ENCODE data around the gene CD55.

CD55 gene

GRCh38 chr1:207331354-207332313, 10.2 kb downstream of the CD55 start:
- DNase-seq: no peak

GRCh38 chr1:207333009-207333600, 11.6 kb downstream of the CD55 start:
- no peak for DNase-seq

GRCh38 chr1:207333620-207334019, 12.1 kb downstream of the CD55 start:
- DNase-seq: no peak

GRCh38 chr1:207334337-207334736, 12.9 kb downstream of the CD55 start:
- no peak for DNase-seq

GRCh38 chr1:207335138-207335537, 13.7 kb downstream of the CD55 start:
- DNase-seq: no peak

GRCh38 chr1:207335695-207336363, 14.4 kb downstream of the CD55 start:
- DNase-seq: peak; percentile 23

- DNase-seq: peak; percentile 7
Measured at GRCh38 chr1:207336559-207337467, 15.3 kb downstream of the CD55 start.

GRCh38 chr1:207342332-207342731, 20.9 kb downstream of the CD55 start:
- DNase-seq: no peak

GRCh38 chr1:207343675-207344074, 22.2 kb downstream of the CD55 start:
- no peak for DNase-seq

- DNase-seq: no peak
Measured at GRCh38 chr1:207344221-207344620, 22.7 kb downstream of the CD55 start.

- no peak for DNase-seq
Measured at GRCh38 chr1:207345644-207346477, 24.4 kb downstream of the CD55 start.

- DNase-seq: no peak
Measured at GRCh38 chr1:207346513-207346912, 25.0 kb downstream of the CD55 start.

GRCh38 chr1:207349979-207350378, 28.5 kb downstream of the CD55 start:
- no peak for DNase-seq

GRCh38 chr1:207352554-207352953, 31.1 kb downstream of the CD55 start:
- no peak for DNase-seq

- DNase-seq: no peak
Measured at GRCh38 chr1:207355060-207355459, 33.6 kb downstream of the CD55 start.

GRCh38 chr1:207355513-207356295, 34.2 kb downstream of the CD55 start:
- DNase-seq: no peak

- DNase-seq: no peak
Measured at GRCh38 chr1:207361029-207361428, 39.6 kb downstream of the CD55 start.

GRCh38 chr1:207361889-207362288, 40.4 kb downstream of the CD55 start:
- no peak for DNase-seq

GRCh38 chr1:207362962-207363860, 41.7 kb downstream of the CD55 start:
- peak; percentile 11 for DNase-seq

- DNase-seq: no peak
Measured at GRCh38 chr1:207363871-207364270, 42.4 kb downstream of the CD55 start.

Measured in CD4-positive, alpha-beta T cell treated with Interleukin-17A for 4 hours (primary cell).